ENCODE measurements around the gene RPS2. TPM values are rescaled to one million over a fixed set of nuclear protein-coding genes. Genes with fewer than 3 reads are reported as not detected.

The RPS2 gene
- total and polyA plus RNA-seq, 2 donors (not counting 1 experiment from before 2014, with no cell fraction given), result 3,261 to 6,138 TPM

DNA sequence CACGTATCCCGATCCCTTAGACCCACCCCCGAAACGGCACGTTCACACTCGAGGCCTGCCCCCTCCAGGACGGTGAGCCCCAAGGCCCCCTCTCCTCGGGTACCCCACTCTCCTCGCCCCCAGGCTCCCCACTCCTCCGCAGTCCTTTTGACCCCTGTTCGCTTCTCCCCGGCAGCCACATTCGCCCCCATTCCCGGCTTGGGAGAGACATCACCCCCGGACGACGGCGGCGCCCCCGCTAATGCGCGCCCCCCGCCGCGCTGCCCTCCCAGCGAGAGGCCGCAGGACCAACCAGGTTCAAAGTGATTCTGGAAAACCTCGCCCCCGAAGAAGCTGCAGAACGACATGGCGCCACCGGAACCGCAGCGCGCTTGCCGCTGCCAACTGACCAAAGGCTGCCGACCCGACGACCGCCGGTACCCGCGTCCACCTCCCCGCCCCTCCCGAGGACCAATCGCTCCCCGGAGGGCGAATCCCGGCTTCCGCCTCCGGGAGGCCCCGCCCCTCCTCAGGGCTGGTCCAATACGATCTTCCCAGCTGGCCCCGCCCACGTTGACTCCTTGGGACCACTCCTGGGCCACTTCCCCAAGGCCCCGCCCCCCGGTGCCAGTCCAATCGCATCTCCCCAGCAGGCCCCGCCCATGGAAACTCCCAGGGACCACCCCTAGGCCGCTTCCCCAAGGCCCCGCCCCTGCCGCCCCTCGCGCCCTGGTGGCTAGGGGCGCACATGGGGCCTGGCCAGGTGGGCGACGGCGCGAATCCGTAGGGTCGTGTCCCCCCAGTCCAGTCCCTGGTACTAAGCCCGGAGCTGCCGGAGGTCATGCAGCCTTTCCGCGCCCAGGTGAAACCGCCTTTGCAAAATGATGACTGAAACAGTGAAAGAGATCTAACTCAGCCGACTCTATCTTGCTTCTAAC is 21.6 kb downstream of the RPS2 start, which contains the start of gene MSRB1:
MSRB1 (minus strand) TSS at position 390 of the 917 bp plus-strand sequence; CDS start at position 347, 43 bp downstream.
- intact Hi-C loops (cut with micrococcal nuclease), result loop anchor here (1.0 to 10.0 kb wide), 2 partner anchors 14 to 52 kb away; no protein-coding TSS in a partner anchor
- H3K36me3 ChIP-seq (replicated peaks in 1 of 2; ENCODE audit: control extremely low read depth in 1 of 2, control insufficient read depth in 1 of 2, extremely low read depth in 1 of 2, insufficient read depth in 2 of 2, low read length in 1 of 2), result peaks cover 0 to 8% of the 10 kb centered on the region in 2 experiments
- peak within 1 kb of the TSS; percentile 82 for H3K9ac ChIP-seq (ENCODE audit: low read length)
- no peaks in the 10 kb centered on the region for H3K9me3 ChIP-seq (ENCODE audit: control extremely low read depth in 1 of 3, control insufficient read depth in 2 of 3, insufficient read depth in 1 of 3, low read length in 2 of 3)
- TF ChIP-seq EZH2 (IDR thresholded peaks at IDR 0.05; ENCODE audit: borderline replicate concordance, insufficient read depth, low read depth, low read length, poor library complexity, severe bottlenecking) (no peak), CTCF (IDR thresholded peaks at IDR 0.05) (no peak)
- H3K27me3 ChIP-seq (replicated peaks in 1 of 4; ENCODE audit: control extremely low read depth in 1 of 4, control insufficient read depth in 3 of 4, insufficient read depth in 4 of 4, low read length in 3 of 4), result no peaks in the 10 kb centered on the region
- H3K79me2 ChIP-seq (ENCODE audit: control insufficient read depth, insufficient read depth, low read length), result no peaks in the 10 kb centered on the region
- H3K27me3 Mint-ChIP-seq, result no peaks in the 10 kb centered on the region
- DNase-seq (peak; percentile 99), ATAC-seq (ENCODE audit: low read depth) (peak; percentile 99)
- WGBS (ENCODE audit: insufficient coverage), result 2% methylated on average over 73 of the region's 77 CpGs
- ChIA-PET CTCF (interaction anchor here (0.8 to 1.7 kb wide), 3 partner anchors 15 to 79 kb away, joined by 3 to 6 read pairs (median 5); partner anchors contain the start of gene RPS2), POLR2A (interaction anchor here (0.8 to 1.4 kb wide), 7 partner anchors 11 to 212 kb away, joined by 3 to 12 read pairs (median 4); partner anchors contain the start of genes NTHL1, RPS2, TRAF7 and TSC2)
- H3K4me3 ChIP-seq (ENCODE audit: control extremely low read depth in 1 of 5, extremely low read depth in 1 of 5, insufficient read depth in 1 of 5, low read depth in 2 of 5, low read length in 4 of 5), result peak within 1 kb of the TSS; percentile 42 to 83 (median 73)
- peak within 1 kb of the TSS; percentile 25 to 64 for H3K27ac ChIP-seq (ENCODE audit: low read length in 2 of 2)
- H3K4me1 Mint-ChIP-seq, result peaks cover 21% of the 10 kb centered on the region
- H3K4me1 ChIP-seq (ENCODE audit: control insufficient read depth in 2 of 2, insufficient read depth in 2 of 2, low read length in 2 of 2), result peaks cover 14 to 19% of the 10 kb centered on the region in 2 donors
- H3K4me2 ChIP-seq (replicated peaks; ENCODE audit: low read depth, low read length, poor library complexity, severe bottlenecking), result peak within 1 kb of the TSS; percentile 81
- peak within 1 kb of the TSS; percentile 91 for H2AFZ ChIP-seq (ENCODE audit: insufficient read depth, low read depth, low read length, poor library complexity, severe bottlenecking)
- H3K4me3 Mint-ChIP-seq, result peak within 1 kb of the TSS; percentile 90
- H3K27ac Mint-ChIP-seq, result peak within 1 kb of the TSS; percentile 80
- H4K20me1 ChIP-seq (ENCODE audit: control insufficient read depth, insufficient read depth, low read length, poor library complexity, severe bottlenecking), result no peaks in the 10 kb centered on the region
- H3K9me3 Mint-ChIP-seq (ENCODE audit: insufficient read depth), result no peaks in the 10 kb centered on the region
